Measurements from ENCODE around the gene NXNL1.

GRCh38 chr19:17423429-17424208 lies 37.1 kb downstream of the NXNL1 start:
- no peak for TF ChIP-seq CTCF (IDR thresholded peaks at IDR 0.05; ENCODE audit: low read depth, low read length, missing input control)
- no peak for TF ChIP-seq REST (IDR thresholded peaks at IDR 0.05)
- TF ChIP-seq HNF4G (IDR thresholded peaks at IDR 0.05), result no peak
- TF ChIP-seq MAX (IDR thresholded peaks at IDR 0.05), result no peak
